ENCODE data around the gene RPS6KL1. TPM values are rescaled to one million over a fixed set of nuclear protein-coding genes. Genes with fewer than 3 reads are reported as not detected.

Gene RPS6KL1
- total RNA-seq, 4 donors from 2014 or later = 0.86 to 7.5 (median 1.8) TPM

DNA sequence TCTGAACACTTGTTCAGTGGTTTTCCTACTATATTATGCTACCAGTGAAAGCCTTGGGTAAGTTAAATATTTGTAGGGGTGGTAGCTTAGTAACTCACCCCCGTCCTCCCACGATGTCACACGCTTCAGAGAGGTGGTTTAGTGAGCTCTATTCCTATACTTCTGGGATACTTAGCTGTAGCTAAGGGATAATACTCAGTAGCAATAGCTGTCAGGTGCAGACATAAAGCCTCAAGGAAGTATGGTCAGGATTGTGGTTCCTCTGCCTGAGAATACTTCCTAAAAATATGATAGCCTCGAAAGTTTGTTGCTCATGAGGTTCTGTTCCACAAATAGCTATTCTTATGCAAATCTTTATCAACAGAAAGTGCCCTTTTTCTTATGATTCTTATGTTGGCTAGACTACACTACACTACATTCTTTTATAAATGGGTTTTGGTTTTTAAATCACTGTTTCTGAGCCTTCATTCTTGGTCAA lies 29.4 kb downstream of the RPS6KL1 start:
- no peak for TF ChIP-seq POLR2AphosphoS5 (IDR thresholded peaks at IDR 0.05)
- TF ChIP-seq, protein P1, sequence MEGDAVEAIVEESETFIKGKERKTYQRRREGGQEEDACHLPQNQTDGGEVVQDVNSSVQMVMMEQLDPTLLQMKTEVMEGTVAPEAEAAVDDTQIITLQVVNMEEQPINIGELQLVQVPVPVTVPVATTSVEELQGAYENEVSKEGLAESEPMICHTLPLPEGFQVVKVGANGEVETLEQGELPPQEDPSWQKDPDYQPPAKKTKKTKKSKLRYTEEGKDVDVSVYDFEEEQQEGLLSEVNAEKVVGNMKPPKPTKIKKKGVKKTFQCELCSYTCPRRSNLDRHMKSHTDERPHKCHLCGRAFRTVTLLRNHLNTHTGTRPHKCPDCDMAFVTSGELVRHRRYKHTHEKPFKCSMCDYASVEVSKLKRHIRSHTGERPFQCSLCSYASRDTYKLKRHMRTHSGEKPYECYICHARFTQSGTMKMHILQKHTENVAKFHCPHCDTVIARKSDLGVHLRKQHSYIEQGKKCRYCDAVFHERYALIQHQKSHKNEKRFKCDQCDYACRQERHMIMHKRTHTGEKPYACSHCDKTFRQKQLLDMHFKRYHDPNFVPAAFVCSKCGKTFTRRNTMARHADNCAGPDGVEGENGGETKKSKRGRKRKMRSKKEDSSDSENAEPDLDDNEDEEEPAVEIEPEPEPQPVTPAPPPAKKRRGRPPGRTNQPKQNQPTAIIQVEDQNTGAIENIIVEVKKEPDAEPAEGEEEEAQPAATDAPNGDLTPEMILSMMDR (IDR thresholded peaks at IDR 0.05) = no peak
- no peak for TF ChIP-seq EP300 (IDR thresholded peaks at IDR 0.05)
- no peak for TF ChIP-seq POLR2A (IDR thresholded peaks at IDR 0.05)
- Histone ChIP-seq H3K27ac (no peak overlapping the region), H3K4me3 (no peak overlapping the region), H3K27me3 (no peaks in the 10 kb centered on the region), H3K9me3 (no peaks in the 10 kb centered on the region), H3K36me3 (peaks cover 95% of the 10 kb centered on the region), H3K4me1 (peaks cover 4% of the 10 kb centered on the region)
- no peak for DNase-seq (ENCODE audit: low spot score in 2 of 2)
- 61% methylated on average over 4 of the region's 4 CpGs for WGBS

DNA sequence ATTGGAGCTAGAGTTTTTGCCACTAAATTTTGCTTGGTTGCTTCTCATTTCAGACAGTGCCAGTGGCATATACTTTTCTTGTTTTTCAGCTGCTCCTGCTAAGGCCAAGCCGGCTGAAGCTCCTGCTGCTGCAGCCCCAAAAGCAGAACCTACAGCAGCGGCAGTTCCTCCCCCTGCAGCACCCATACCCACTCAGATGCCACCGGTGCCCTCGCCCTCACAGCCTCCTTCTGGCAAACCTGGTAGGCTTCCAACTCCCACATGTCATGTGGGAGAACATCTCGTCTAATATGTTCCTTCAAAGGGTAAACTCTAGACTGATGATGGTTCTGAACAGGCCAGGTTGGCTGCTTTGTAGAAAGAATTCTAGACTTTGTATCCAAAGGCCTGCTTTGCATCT lies 30.3 kb downstream of the RPS6KL1 start:
- 85% methylated on average over 5 of the region's 5 CpGs for WGBS
- no peak for DNase-seq (ENCODE audit: low spot score in 2 of 2)
- TF ChIP-seq, protein P1 (IDR thresholded peaks at IDR 0.05) = no peak
- TF ChIP-seq EP300 (IDR thresholded peaks at IDR 0.05) (no peak), POLR2AphosphoS5 (IDR thresholded peaks at IDR 0.05) (no peak), POLR2A (IDR thresholded peaks at IDR 0.05) (no peak)
- Histone ChIP-seq H3K36me3 (peaks cover 89% of the 10 kb centered on the region), H3K27me3 (no peaks in the 10 kb centered on the region), H3K27ac (no peak overlapping the region), H3K4me3 (no peak overlapping the region), H3K4me1 (peaks cover 13% of the 10 kb centered on the region), H3K9me3 (no peaks in the 10 kb centered on the region)

DNA sequence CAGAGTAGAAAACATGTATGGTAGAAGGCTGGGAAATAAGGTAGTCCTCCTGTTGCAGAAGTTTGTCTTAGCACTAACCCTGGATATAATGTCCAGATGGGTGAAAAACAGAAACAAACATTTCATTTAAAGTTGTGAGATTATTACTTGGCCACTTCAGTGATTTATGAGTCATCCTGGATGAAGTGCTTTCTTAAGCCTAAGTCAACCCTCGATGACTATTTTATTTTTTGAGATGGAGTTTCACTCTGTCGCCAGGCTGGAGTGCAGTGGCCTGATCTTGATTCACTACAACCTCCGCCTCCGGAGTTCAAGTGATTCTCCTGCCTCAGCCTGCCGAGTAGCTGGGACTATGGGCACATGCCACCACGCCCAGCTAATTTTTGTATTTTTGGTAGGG lies 31.2 kb downstream of the RPS6KL1 start:
- H3K9me3 ChIP-seq = no peaks in the 10 kb centered on the region
- no peak overlapping the region for H3K27ac ChIP-seq
- TF ChIP-seq EP300 (IDR thresholded peaks at IDR 0.05) (no peak), POLR2AphosphoS5 (IDR thresholded peaks at IDR 0.05) (no peak), POLR2A (IDR thresholded peaks at IDR 0.05) (no peak)
- TF ChIP-seq, protein P1 (IDR thresholded peaks at IDR 0.05) = no peak
- H3K27me3 ChIP-seq = no peaks in the 10 kb centered on the region
- no peak overlapping the region for H3K4me3 ChIP-seq
- H3K36me3 ChIP-seq = peaks cover 80% of the 10 kb centered on the region
- no peak for DNase-seq (ENCODE audit: low spot score in 2 of 2)
- 76% methylated on average over 6 of the region's 6 CpGs for WGBS
- H3K4me1 ChIP-seq = peaks cover 17% of the 10 kb centered on the region

DNA sequence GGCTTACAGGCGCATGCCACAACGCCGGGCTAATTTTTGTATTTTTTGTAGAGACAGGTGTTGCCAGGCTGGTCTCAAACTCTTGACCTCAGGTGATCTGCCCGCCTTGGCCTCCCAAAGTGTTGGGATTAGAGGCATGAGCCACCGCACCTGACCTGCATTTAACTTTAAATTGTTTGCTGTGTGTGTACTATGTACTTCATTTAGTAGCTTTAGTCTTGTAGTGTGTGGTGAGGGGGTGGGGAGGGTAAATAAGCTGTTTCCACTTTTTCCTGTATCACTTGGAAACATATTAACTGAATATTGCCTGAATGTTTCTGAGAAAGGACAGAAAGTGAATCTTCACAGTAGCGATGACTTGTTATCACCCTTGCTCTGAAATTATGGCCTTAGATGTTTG lies 32.8 kb downstream of the RPS6KL1 start:
- H3K4me1 ChIP-seq = peaks cover 33% of the 10 kb centered on the region
- no peaks in the 10 kb centered on the region for H3K9me3 ChIP-seq
- H3K4me3 ChIP-seq = no peak overlapping the region
- TF ChIP-seq POLR2A (IDR thresholded peaks at IDR 0.05) (no peak), POLR2AphosphoS5 (IDR thresholded peaks at IDR 0.05) (no peak), EP300 (IDR thresholded peaks at IDR 0.05) (no peak)
- TF ChIP-seq, protein P1 (IDR thresholded peaks at IDR 0.05) = no peak
- no peak for DNase-seq (ENCODE audit: low spot score in 2 of 2)
- H3K27ac ChIP-seq = no peak overlapping the region
- peaks cover 64% of the 10 kb centered on the region for H3K36me3 ChIP-seq
- WGBS = 96% methylated on average over 6 of the region's 6 CpGs
- H3K27me3 ChIP-seq = no peaks in the 10 kb centered on the region

DNA sequence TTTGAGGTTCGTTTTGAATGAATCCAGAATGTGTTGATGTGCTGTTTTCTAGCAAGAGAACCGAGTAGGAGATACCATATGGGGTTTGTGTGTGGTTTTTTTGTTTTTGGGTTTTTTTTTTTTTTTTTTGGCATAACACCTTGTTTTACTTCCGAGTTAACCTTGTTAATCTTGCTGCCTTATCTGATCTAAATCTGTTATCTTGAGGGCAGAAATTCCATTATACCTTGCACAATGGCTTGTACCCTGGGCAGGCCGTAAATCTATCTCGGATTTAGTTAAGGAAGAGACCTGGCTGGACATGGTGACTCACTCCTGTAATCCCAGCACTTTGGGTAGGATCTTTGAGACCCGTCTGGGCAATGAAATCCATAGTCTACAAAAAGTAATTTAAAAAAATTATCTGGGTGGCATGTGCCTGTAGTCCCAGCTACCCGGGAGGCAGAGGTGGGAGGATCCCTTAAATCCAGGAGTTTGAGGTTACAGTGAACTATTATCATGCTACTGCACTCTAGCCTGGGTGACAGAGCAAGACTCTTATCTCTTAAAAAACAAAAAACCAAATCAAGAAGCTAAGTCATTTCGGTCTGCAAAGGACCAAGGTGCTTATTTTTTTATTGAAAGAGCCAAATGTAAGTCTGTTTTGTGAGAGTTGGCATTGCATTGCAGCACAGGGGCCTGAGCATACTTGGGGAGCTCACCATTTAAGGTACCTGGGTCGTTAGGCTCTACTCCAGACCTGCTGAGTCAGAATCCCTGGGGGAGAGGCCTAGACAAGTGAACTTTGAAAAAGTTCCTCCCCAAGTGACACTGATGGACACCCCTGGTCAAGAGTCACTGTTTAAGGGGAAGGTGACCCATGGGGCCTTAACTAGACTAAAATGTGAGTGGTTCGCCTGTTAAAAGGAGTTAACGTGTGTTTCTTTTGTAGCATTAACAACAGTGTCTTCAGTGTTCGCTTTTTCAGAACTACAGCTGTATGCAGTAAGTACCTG lies 34.6 kb downstream of the RPS6KL1 start:
- no peak overlapping the region for H3K4me3 ChIP-seq
- no peaks in the 10 kb centered on the region for H3K9me3 ChIP-seq
- no peaks in the 10 kb centered on the region for H3K27me3 ChIP-seq
- 50% methylated on average over 12 of the region's 12 CpGs for WGBS
- H3K36me3 ChIP-seq = peaks cover 46% of the 10 kb centered on the region
- no peak overlapping the region for H3K27ac ChIP-seq
- H3K4me1 ChIP-seq = peaks cover 51% of the 10 kb centered on the region
- TF ChIP-seq POLR2A (IDR thresholded peaks at IDR 0.05) = no peak
- TF ChIP-seq EP300 (IDR thresholded peaks at IDR 0.05) = no peak
- no peak for DNase-seq (ENCODE audit: low spot score in 2 of 2)

All from suprapubic skin (tissue), 4 donors.